Ramos (cell line): ENCODE measurements around the gene TYROBP.
"Not testable (repeated sequence)": the region's sequence is repeated elsewhere in the genome, so short reads cannot be mapped to it uniquely, and the experiment has no call there.

Source experiments
- in situ Hi-C: fragments of 300-500 bp; cut with MboI; formaldehyde crosslinking; loops from one replicate; pipeline ENCODE4 v1.14.3; 2022; ENCODE audit warnings: low sequenced_read_pairs; ENCODE audit not compliant: unreplicated experiment

The TYROBP gene

DNA sequence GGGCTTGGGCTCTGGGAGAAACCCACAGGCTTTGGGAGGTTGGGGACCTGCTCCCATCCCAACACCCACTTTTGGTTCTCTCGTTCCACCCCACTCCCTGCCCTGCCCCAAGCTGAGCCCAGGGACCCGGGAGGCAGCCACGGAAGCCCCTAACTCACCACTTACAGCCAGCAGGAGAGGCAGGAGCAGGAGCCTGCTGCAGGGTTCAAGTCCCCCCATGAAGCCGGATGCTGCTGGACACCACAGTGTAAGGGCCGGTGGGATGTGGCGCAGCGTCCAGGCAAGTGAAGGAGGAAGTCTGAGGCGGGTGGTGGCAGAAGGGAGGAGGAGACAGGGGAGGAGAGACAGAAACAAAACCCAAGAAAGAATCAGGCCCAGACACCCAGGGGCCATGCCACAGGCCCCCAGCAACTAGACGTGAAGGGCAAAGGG, at the start of gene TYROBP:
Gene TYROBP, minus strand, starts transcription at position 286 of the 432 bp plus-strand sequence. Its CDS starts 67 bp downstream, at position 219.
- in situ Hi-C loops = no loop called here

DNA sequence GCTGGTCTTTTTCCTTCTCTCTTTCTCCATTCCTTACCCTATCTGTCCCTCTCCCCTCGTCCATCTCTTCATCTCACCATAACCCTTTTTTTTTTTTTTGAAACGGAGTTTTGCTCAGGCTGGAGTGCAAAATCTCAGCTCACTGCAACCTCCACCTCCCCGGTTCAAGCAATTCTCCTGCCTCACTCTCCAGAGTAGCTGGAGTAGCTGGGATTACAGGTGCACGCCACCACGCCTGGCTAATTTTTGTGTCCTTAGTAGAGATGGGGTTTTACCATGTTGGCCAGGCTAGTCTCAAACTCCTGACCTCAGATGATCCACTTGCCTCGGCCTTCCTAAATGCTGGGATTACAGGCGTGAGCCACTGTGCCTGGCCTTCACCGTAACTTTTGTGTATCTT, 49.3 kb upstream of the TYROBP start:
- in situ Hi-C loops = not testable (repeated sequence)

DNA sequence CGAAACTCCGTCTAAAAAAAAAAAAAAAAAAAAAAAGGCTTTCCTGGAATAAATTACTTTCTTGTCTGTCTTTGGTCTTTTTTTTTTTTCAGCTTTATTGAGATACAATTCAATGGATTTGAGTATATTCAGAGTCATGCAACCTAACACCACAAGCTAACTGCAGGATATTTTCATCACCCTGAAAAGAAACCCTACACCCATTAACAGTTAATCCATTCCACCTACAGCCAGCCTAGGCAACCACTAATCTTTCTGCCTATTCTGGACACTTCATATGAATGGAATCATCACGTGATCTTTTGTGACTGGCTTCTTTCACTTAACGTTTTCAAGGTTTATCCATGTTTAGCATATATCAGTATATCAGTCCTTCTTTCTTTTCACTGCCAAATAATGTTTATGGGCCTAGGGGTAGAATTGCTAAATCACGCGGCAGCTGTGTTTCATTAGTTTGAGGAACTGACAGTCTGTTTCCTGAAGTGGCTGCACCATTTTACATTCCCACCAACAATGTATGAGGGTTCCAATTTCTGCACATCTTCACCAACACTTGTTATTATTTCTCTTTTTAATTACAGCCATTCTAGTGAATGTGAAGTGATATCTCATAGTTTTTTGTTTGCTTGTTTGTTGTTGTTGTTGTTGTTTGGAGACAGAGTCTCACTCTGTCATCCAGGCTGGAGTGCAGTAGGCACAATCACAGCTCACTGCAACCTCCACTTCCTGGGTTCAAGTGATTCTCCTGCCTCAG, 48.0 kb upstream of the TYROBP start:
- in situ Hi-C loops = no loop called here

DNA sequence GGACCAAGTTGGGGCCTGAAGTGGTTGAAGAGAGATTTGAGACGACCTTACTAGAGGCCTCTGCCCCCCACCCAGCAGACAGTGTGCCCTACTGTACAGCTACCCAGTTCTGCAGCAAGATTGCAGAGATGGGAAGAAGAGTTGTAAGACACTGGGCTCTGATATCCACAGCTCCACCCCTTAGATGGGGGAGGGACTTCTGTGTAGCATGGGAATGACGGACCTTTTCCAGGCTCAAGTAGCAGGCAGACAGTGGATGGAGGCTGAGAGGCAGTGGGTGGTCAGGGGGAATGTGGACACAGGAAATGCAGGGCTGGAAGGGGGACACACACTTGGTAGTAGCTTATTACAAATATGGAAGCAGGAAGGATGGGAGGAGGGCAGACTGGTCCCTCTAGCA, 41.0 kb upstream of the TYROBP start:
- in situ Hi-C loops = no loop called here

DNA sequence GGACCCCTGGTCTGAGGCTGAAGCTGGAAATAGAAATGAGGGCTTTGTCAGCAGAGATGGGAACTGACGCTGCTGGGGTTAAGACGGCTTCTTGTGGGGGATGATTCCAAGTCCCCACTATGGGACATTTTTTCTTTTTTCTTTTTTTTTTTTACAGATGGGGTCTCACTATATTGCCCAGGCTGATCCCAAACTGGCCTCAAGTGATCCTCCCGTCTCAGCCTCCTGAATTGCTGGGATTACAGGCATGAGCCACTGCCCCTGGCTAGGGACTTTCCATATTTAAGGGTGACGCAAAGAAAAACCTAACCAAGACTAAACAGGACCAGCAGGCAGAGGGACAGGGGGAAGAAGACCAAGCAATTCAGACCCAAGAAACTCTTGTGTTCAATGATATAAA, 38.1 kb upstream of the TYROBP start:
- in situ Hi-C loops = no loop called here

DNA sequence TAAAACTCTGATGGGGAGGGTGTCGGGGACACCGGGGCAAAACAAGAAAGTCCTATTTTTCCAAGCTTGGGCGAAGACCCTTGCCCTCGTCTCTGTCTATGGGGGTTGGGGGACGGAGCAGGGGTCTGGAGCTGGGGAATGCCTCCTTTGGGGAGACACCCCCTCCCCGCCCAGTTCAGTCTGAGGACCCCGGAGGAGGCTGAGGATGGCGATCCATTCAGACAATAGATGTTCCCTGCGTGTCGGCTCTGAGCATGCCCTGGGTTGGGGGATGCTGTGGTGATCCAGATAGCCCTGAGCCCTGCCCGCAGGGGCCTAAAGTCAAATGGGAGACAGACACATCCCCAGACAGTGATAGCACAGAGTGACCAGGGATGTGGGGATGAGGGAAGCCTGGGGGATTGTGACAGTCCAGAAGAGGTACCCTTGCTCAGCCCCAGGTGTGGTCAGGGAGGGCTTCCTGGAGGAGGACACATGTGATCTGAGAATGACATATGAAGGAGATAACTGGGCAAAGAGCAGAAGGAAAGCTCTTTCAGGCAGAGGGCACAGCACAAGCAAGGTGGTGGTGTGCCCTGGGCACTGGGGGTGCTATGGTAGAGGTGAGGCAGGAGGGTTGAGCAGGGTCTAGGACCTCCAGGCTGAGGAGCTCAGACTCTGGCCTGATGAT, 37.2 kb upstream of the TYROBP start:
- in situ Hi-C loops = no loop called here

DNA sequence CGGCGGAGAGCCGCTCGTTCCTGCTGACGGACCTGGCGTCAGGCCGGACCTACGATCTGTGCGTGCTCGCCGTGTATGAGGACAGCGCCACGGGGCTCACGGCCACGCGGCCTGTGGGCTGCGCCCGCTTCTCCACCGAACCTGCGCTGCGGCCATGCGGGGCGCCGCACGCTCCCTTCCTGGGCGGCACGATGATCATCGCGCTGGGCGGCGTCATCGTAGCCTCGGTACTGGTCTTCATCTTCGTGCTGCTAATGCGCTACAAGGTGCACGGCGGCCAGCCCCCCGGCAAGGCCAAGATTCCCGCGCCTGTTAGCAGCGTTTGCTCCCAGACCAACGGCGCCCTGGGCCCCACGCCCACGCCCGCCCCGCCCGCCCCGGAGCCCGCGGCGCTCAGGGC, 36.5 kb upstream of the TYROBP start:
- in situ Hi-C loops = no loop called here

DNA sequence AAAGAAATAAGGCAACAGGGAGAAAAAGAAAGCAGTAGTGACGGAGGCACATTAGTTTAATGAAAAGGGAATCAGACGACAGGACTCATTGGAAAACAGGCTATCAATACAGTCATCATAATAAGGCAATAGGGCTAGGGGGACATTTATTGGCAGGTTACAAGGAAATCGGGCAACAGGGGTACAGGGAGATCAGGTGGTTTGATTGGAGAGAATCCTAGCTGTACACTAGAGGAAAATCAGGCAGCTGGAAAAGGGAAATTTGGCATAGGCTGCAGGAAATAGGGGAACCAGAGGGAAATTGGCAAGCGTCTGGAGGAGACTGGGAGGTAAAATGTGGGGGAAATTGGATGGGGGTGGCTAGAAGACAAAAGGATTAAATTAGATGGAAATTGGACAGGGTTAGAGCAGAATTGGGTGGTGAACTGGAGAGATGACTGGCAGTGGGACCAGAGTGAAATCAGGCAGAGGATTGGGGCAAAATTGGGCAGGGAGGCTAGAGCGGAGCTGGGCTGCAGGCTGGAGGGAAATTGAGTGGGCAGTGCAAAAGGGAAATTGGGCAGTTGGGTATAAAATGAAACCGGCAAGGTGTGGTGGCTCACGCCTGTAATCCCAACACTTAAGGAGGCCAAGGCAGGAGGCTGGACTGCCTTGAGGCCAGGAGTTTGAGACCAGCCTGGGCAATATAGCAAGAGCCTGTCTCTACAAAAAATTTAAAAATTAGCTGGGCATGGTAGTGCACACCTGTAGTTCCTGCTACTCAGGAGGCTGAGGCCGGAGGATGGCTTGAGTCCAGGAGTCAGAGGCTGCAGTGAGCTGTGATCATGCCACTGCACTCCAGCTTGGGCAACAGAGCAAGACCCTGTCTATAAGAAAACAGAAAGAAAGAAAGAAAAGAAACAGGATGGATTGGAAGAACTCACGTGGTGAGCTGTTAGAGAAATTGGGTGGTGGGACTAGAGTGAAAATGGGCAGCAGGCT, 35.5 kb upstream of the TYROBP start:
- in situ Hi-C loops = no loop called here

DNA sequence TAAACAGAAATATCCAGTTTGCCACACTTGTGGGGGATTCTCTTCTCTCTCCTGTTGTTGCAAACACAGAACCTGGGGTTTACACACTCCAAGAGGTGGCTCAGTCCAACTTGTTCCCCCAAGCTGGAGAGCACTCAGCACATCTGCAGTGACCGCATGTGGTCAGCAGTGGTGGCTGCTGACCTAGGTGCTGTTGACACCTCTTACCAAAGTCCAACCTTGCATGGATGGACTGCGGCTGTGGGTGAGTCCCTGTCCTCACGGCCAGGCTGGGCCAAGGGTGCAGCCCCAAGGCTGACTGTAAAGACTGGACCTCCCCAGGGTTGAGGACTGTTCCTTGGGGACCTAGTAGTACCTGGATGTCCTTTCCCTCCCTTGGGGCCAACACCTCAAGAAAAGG, 34.1 kb upstream of the TYROBP start:
- in situ Hi-C loops = no loop called here

DNA sequence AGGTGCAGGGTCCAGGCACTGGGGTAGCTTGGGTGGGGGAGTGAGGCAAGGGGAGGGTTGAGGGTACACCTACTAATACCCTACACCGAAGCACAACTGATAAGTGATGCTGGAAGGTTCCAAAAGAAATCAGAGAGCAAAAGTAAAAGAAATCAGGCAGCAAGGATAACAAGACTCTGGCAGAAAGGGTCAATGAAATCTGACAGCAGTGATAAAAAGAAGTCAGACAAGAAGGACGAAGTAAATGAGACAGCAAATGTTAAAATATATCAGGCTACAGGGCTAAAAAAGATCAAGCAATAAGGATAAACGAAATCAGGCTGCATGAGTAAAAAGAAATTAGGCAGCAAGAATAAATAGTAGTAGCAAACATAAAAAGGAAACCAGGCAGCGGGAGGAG, 32.7 kb upstream of the TYROBP start:
- in situ Hi-C loops = no loop called here

DNA sequence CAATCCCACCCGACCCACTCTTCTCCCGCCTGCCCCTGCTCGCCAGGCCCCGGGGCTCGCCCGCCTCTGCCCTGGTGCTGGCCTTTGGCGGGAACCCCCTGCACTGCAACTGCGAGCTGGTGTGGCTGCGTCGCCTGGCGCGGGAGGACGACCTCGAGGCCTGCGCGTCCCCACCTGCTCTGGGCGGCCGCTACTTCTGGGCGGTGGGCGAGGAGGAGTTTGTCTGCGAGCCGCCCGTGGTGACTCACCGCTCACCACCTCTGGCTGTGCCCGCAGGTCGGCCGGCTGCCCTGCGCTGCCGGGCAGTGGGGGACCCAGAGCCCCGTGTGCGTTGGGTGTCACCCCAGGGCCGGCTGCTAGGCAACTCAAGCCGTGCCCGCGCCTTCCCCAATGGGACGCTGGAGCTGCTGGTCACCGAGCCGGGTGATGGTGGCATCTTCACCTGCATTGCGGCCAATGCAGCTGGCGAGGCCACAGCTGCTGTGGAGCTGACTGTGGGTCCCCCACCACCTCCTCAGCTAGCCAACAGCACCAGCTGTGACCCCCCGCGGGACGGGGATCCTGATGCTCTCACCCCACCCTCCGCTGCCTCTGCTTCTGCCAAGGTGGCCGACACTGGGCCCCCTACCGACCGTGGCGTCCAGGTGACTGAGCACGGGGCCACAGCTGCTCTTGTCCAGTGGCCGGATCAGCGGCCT, 32.1 kb upstream of the TYROBP start:
- in situ Hi-C loops = no loop called here

DNA sequence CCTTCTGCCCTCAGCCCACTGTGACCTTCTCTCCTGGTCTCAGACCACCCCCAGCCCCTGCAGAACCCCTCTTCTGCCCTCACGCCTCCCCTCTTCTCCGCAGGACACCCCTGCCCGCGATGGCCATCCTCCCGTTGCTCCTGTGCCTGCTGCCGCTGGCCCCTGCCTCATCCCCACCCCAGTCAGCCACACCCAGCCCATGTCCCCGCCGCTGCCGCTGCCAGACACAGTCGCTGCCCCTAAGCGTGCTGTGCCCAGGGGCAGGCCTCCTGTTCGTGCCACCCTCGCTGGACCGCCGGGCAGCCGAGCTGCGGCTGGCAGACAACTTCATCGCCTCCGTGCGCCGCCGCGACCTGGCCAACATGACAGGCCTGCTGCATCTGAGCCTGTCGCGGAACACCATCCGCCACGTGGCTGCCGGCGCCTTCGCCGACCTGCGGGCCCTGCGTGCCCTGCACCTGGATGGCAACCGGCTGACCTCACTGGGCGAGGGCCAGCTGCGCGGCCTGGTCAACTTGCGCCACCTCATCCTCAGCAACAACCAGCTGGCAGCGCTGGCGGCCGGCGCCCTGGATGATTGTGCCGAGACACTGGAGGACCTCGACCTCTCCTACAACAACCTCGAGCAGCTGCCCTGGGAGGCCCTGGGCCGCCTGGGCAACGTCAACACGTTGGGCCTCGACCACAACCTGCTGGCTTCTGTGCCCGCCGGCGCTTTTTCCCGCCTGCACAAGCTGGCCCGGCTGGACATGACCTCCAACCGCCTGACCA, 31.4 kb upstream of the TYROBP start:
- in situ Hi-C loops = loop anchor here (10.0 kb wide), 1 partner anchor 245 kb away; no protein-coding TSS in a partner anchor

DNA sequence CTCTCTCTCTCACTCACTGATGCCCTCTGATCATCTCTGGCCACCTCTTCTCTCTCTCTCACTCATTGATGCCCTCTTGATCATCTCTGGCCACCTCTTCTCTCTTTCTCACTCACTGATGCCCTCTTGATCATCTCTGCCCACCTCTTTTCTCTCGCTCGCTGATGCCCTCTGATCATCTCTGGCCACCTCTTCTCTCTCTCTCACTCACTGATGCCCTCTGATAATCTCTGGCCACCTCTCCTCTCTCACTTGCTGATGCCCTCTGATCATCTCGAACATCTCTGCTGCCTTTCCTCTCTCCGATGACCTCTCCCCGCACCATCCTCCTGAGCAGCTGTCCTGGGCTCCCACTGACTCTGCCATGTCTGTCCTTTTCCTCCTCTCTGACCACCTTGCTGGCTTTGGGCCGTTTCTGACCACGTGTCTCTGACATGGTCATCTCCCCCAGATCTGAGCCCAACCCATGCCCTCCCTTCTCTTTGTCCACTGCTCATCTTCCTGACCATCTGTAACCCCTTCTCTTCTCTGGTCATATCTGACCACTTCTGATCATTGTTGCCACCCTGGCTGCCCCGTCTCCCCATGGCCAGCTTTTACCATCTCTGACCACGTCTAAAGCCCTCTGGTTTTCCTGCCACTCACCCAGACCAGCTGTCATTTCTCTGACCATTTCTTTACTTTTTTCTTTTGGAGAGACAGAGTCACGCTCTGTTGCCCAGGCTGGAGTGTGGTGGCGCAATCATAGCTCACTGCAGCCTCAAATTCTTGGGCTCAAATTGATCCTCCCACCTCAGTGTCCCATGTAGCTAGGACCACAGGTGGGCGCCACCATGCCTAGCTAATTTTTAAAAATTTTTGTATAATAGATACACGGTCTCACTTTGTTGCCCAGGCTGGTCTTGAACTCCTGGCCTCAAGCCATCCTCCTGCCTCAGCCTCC, 30.5 kb upstream of the TYROBP start:
- in situ Hi-C loops = loop anchor here (10.0 kb wide), 1 partner anchor 244 kb away; no protein-coding TSS in a partner anchor

DNA sequence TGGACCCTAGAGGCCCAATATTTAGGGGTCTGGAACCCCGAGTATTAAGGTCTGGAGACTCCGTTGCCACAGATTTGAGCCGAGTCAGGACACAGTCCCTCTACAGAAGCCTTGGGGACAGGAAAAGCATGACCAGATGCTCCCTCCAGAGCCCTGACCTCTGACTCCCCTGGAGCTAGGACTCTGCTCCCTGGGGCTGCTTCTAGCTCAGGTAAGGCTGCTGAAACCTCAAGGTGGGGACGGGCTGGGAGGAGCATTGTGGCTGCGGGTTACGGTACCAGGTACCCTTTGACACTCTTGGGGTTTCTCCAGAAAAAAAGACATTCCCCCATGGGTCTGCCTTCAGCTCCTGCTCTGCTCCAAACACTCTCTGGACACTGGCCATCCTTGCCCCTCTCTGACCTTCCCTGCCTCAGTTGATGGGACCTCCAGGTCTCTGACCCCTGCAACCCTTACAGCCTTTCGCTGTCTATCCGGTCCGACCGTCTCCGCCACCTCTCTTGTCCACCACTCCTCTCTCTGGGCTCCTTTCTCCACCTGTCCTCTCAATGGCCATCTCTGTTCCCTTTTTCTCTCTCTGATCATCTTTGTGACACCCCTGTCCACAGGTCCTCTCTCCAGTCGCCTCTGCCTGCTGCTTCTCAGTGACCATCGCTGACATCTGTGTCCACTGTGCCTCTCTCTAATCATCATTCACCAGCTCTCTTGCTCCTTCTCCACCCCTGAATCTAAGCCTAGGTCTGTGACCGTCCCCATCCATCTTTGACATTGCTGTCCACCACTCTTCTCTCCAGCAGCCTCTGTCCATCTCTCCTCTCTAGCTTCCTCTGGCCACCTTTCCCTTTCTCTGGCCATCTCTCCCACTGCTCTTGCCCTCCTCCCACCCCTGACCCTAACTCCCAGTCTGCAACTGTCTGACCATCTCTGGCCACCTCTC, 29.5 kb upstream of the TYROBP start:
- in situ Hi-C loops = loop anchor here (10.0 kb wide), 1 partner anchor 243 kb away; no protein-coding TSS in a partner anchor

DNA sequence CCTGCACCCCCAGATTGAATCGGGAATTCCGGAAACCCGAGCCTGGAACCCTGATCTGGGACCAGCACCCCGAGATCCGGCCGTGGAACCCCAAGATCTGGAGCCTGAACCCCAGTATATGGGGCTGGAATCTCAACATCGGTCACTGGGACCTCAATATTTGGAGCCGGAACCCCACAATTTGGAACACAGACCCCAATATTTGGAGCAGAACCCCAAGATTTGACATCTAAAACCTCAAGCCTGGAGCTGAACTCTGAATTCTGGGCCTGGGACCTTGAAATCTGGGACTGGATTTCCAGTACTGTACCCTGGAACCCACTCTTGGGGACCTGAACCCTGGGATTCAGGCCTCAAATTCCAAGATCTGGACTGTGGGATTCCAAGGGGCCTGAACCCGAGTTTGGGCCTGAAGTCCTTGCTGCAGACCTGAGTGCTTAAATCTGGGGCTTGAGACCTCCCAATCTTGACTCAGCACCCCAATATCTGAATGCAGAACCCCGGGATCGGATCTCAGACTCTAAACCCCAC, 28.7 kb upstream of the TYROBP start:
- in situ Hi-C loops = loop anchor here (10.0 kb wide), 1 partner anchor 242 kb away; no protein-coding TSS in a partner anchor

DNA sequence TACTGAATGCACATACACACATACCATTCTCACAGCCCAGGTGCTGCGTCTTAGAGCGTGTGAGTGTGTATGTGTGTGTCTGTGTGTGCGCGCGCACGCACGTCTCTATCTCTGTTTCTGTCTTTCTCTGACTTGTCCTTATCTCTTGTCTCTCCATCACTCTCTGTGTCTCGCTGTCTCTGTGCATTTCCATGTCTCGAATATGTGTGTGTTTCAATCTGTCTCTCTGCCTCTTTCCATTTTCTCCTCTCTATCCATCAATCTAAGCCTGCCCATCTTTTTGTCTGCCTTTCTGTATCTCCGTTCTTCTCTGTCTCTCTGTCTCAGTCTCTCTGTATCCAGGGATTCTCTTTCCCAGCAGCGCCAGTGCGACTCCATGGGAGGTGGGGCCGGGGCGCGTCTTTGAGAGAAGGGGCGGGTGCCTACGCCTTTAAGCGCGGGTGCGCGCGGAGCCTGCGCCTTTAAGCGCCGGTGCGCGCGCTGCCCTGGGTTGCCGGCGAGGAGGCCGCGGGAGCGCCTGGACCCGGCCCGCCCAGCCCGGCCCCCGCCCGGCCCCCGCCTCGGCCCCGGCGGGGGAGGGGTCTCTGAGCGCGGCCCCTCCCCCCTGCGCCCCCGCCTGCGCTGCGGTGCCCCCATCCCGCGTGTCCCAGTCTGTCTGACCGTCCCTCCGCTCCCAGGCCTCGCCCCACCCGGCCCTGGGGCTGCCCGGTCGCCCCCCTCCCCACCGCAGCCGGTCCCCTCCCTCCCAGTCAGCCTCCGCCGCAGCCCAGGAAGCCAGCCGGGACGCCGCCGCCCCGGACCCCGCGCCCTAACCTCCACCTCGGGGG, 28.0 kb upstream of the TYROBP start, which contains the start of gene LRFN3:
Gene LRFN3, plus strand, starts transcription at position 464 of the 827 bp plus-strand sequence. CDS start 3,052 bp downstream, outside the sequence.
- in situ Hi-C loops = loop anchor here (10.0 kb wide), 1 partner anchor 241 kb away; no protein-coding TSS in a partner anchor
